ENCODE results near the gene SERINC2.

DNA sequence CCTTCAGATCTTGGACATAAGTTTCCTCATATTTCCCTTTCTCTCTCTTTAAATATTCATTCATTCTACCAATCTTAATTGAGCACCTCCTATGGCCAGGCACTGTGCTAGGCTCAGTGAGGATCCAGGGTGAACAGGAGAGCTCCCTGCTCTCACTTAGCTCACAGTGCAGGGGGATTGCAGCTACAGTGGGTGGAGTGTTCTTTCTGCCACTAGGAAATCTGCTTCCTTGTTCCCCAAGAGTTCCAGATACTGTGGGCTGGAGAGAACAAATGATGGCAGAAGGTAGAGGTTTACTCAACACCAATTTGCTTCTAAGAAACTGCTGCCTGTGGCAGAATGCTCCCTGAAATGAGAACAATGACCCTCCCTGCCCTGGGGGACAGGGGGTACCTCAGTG lies 35.0 kb upstream of the SERINC2 start:
- TF ChIP-seq, protein P1, sequence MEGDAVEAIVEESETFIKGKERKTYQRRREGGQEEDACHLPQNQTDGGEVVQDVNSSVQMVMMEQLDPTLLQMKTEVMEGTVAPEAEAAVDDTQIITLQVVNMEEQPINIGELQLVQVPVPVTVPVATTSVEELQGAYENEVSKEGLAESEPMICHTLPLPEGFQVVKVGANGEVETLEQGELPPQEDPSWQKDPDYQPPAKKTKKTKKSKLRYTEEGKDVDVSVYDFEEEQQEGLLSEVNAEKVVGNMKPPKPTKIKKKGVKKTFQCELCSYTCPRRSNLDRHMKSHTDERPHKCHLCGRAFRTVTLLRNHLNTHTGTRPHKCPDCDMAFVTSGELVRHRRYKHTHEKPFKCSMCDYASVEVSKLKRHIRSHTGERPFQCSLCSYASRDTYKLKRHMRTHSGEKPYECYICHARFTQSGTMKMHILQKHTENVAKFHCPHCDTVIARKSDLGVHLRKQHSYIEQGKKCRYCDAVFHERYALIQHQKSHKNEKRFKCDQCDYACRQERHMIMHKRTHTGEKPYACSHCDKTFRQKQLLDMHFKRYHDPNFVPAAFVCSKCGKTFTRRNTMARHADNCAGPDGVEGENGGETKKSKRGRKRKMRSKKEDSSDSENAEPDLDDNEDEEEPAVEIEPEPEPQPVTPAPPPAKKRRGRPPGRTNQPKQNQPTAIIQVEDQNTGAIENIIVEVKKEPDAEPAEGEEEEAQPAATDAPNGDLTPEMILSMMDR (IDR thresholded peaks at IDR 0.05 in 2 of 3, conservative IDR thresholded peaks at IDR 0.05 in 1 of 3; ENCODE audit: control insufficient read depth in 2 of 3, extremely low read depth in 1 of 3, insufficient read depth in 1 of 3, low read depth in 3 of 3, low read length in 3 of 3), result no peak
- TF ChIP-seq CEBPB (IDR thresholded peaks at IDR 0.05; ENCODE audit: borderline replicate concordance in 1 of 2, low read depth in 2 of 2, low read length in 2 of 2), result no peak
- no peak for TF ChIP-seq PAX5 (IDR thresholded peaks at IDR 0.05; ENCODE audit: borderline replicate concordance, low read depth, low read length)
